GM21619 (cell line): Measurements from ENCODE around the gene CPT1A.

ENCODE experiments used
- ATAC-seq: cut with Tn5 transposase; IDR thresholded peaks from one replicate; pipeline ENCODE4 v1.9.1; 2021; ENCODE audit not compliant: unreplicated experiment

CPT1A gene

GRCh38 chr11:68714060-68714856, 127.5 kb downstream of the CPT1A start:
- no peak for ATAC-seq

- ATAC-seq: no peak
Measured at GRCh38 chr11:68711114-68711513, 130.6 kb downstream of the CPT1A start.

GRCh38 chr11:68710409-68710808, 131.3 kb downstream of the CPT1A start:
- no peak for ATAC-seq

GRCh38 chr11:68709062-68709461, 132.7 kb downstream of the CPT1A start:
- ATAC-seq: no peak

- ATAC-seq: no peak
Measured at GRCh38 chr11:68707527-68707926, 134.2 kb downstream of the CPT1A start.

DNA sequence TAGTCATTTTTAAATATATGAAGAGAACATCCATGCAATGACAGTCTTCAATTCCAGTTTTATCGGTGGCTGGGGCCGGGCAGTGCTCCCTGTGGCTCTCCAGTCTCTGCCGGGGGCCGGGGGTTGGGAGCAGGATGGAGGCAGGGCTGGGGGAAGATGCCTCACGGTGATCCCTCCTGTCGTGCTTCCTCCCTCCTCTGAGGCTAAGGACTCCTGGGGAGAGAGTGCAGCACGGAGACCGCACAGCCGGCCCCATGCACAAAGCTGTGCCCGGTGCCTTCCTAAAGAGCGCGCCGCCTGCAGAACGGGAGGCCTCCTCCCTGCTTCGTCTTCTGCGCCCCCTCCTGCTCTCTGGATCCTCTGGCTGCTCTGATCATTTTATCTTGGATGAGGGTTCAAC, 136.8 kb downstream of the CPT1A start:
- ATAC-seq: no peak
